GM23338 (cell line): Measurements from ENCODE around the gene EP400.

Source experiments
- CTCF ChIP-seq, 2 experiments: fragments of 200-600 bp in 1 of 2; sonication (generic) in 1 of 2; conservative IDR thresholded peaks; 2 replicates each; pipeline versions ENCODE4 v1.5.1 to v1.6.1; 2016 to 2017; ENCODE audit warnings: antibody characterized with exemption in 2 of 2, low read depth in 2 of 2, mild to moderate bottlenecking in 2 of 2, moderate library complexity in 1 of 2
- EZH2 ChIP-seq: fragments of 200-600 bp; sonication (generic); IDR thresholded peaks from one replicate; pipeline ENCODE4 v1.8.0; 2017; ENCODE audit warnings: antibody characterized with exemption, mild to moderate bottlenecking, low read depth; ENCODE audit not compliant: unreplicated experiment
- EZH2phosphoT487 ChIP-seq: fragments of 200-600 bp; sonication (generic); IDR thresholded peaks from one replicate; pipeline ENCODE4 v1.8.1; 2018; ENCODE audit warnings: antibody characterized with exemption; ENCODE audit not compliant: unreplicated experiment

GRCh38 chr12:131986361-131986760 lies 36.6 kb downstream of the EP400 start:
- TF ChIP-seq EZH2 (no peak), EZH2phosphoT487 (no peak), CTCF (conservative IDR thresholded peaks at IDR 0.05; ENCODE audit: low read depth in 2 of 2) (no peak)
